Adrenal gland (tissue), 12 donors: Measurements from ENCODE around the gene SEMA5A. TPM values are rescaled to one million over a fixed set of nuclear protein-coding genes. Genes with fewer than 3 reads are reported as not detected.

Source experiments
- DNase-seq, 7 donors: peaks; one replicate each; pipeline ENCODE4 v3.0.0-alpha.2; 2019 to 2020
- H3K27ac ChIP-seq, 5 donors: fragments of 200-600 bp; sonication (generic) in 4 of 5; 1 replicate in 3 of 5; 2 replicates in 2 of 5; pipeline versions ENCODE4 v1.5.1 to v1.8.0; 2016 to 2020; ENCODE audit warnings: mild to moderate bottlenecking in 1 of 5
- H3K27me3 ChIP-seq: fragments of 200-600 bp; 2 replicates; pipeline ENCODE4 v1.8.0; 2021
- H3K36me3 ChIP-seq, 2 donors: fragments of 200-600 bp; replicated peaks in 1 of 2; 1 replicate in 1 of 2; 2 replicates in 1 of 2; pipeline versions ENCODE4 v1.5.1 to v1.8.0; 2018 to 2022
- H3K4me1 ChIP-seq, 2 donors: fragments of 200-600 bp; replicated peaks in 1 of 2; 1 replicate in 1 of 2; 2 replicates in 1 of 2; pipeline versions ENCODE4 v1.5.1 to v1.8.0; 2018 to 2021
- H3K4me3 ChIP-seq, 4 donors: fragments of 200-600 bp; sonication (generic) in 3 of 4; one replicate each; pipeline ENCODE4 v1.5.1; 2016 to 2018
- H3K9me3 ChIP-seq, 3 donors: fragments of 200-600 bp; sonication (generic) in 1 of 3; replicated peaks in 1 of 3; 1 replicate in 2 of 3; 2 replicates in 1 of 3; pipeline versions ENCODE4 v1.5.1 to v1.8.0; 2016 to 2021
- CTCF ChIP-seq, 6 experiments: fragments of 450-650 bp in 4 of 6; fragments of 200-600 bp in 2 of 6; sonication (generic) in 1 of 6; IDR thresholded peaks; 1 replicate in 5 of 6; 2 replicates in 1 of 6; pipeline versions ENCODE4 v1.5.1 to v1.8.0; 2016 to 2021; ENCODE audit warnings: antibody characterized with exemption in 6 of 6, mild to moderate bottlenecking in 2 of 6, moderate library complexity in 1 of 6
- POLR2A ChIP-seq, 2 donors: fragments of 450-650 bp; IDR thresholded peaks; one replicate each; pipeline ENCODE4 v1.6.1; 2017; ENCODE audit warnings: antibody characterized with exemption in 2 of 2, mild to moderate bottlenecking in 2 of 2, moderate library complexity in 1 of 2
- WGBS, 4 donors: extraction: QIAGEN DNeasy Blood & Tissue Kit in 2 of 4; methylation state at CpG; one replicate each; pipeline versions ENCODE4 v1.1.5 to v1.1.7; 2013 to 2017; 5-methylcytosine and 5-hydroxymethylcytosine counted together
- intact Hi-C, 2 donors: fragments of 100-400 bp; cut with DNase I; formaldehyde crosslinking; loops; one replicate each; pipeline versions ENCODE4 v1.14.1 to v1.15.0; 2022 to 2023
- polyA plus RNA-seq, 3 donors: library from polyadenylated mRNA; stranded (reverse); fragments of 200-250 nt in 2 of 3; fragments of 350-450 nt in 1 of 3; fragmentation: Illumina TruSeq in 1 of 3; extraction: RNeasy Lipid Tissue Mini Kit (QIAGEN cat#74804) in 1 of 3; gene quantifications; one replicate each; pipeline ENCODE4 v1.2.3, GENCODE V29; 2013 to 2014
- total RNA-seq, 9 donors: library from RNA; depleted of rRNA in 4 of 9; stranded (reverse); fragments of >200 nt in 4 of 9; fragments of 120-200 nt in 1 of 9; fragmentation: NEBNext Ultra II Directional in 1 of 9; extraction: Animal tissue kit (Norgen Biotek cat#: 25700) in 1 of 9; gene quantifications; one replicate each; pipeline versions ENCODE4 v1.1.0 to v1.2.4, GENCODE V29; 2013 to 2023
- donor health status: healthy with polysubstance abuse.
- donor health status: Bipolar disorder and iron deficiency.
- donor health status: DM: yes; HTN: yes; CAD: no.
- donor health status: DM: no; HTN: no; CAD: no.
- donor health status: DM: no; HTN: no; CAD: no.
- donor health status: DM: yes; HTN: yes; CAD: no.

The SEMA5A gene
- total and polyA plus RNA-seq, 12 donors, result 0.40 to 6.0 (median 2.6) TPM

- 71 to 88% (median 81%) methylated on average over 3 of the region's 3 CpGs for WGBS, 4 donors
- TF ChIP-seq POLR2A (IDR thresholded peaks at IDR 0.05) (no peak), CTCF (IDR thresholded peaks at IDR 0.05) (no peak)
- Histone ChIP-seq H3K27me3 (no peaks in the 10 kb centered on the region), H3K4me1 (no peaks in the 10 kb centered on the region), H3K9me3 (no peaks in the 10 kb centered on the region), H3K4me3 (no peak overlapping the region), H3K36me3 (no peaks in the 10 kb centered on the region), H3K27ac (no peak overlapping the region)
- DNase-seq, result no peak
- intact Hi-C loops, result no loop called here
Observed at GRCh38 chr5:9245071-9245470, 300.8 kb downstream of the SEMA5A start.

- no peaks in the 10 kb centered on the region for H3K27me3 ChIP-seq
- H3K4me1 ChIP-seq, result no peaks in the 10 kb centered on the region
- no peaks in the 10 kb centered on the region for H3K9me3 ChIP-seq
- H3K4me3 ChIP-seq, result no peak overlapping the region
- 69 to 80% (median 75%) methylated on average over 4 of the region's 4 CpGs for WGBS, 4 donors
- H3K36me3 ChIP-seq, result no peaks in the 10 kb centered on the region
- intact Hi-C loops, result no loop called here
- DNase-seq, result no peak
- no peak overlapping the region for H3K27ac ChIP-seq
- TF ChIP-seq CTCF (IDR thresholded peaks at IDR 0.05), result no peak
- TF ChIP-seq POLR2A (IDR thresholded peaks at IDR 0.05), result no peak
Observed at GRCh38 chr5:9244417-9244816, 301.5 kb downstream of the SEMA5A start.

- H3K4me1 ChIP-seq, result no peaks in the 10 kb centered on the region
- no peaks in the 10 kb centered on the region for H3K9me3 ChIP-seq
- 77 to 85% (median 81%) methylated on average over 9 of the region's 9 CpGs for WGBS, 4 donors
- TF ChIP-seq CTCF (IDR thresholded peaks at IDR 0.05), result no peak
- TF ChIP-seq POLR2A (IDR thresholded peaks at IDR 0.05), result no peak
- H3K27ac ChIP-seq, result no peak overlapping the region
- no peak overlapping the region for H3K4me3 ChIP-seq
- intact Hi-C loops, result no loop called here
- H3K36me3 ChIP-seq, result no peaks in the 10 kb centered on the region
- H3K27me3 ChIP-seq, result no peaks in the 10 kb centered on the region
- no peak for DNase-seq
Observed at GRCh38 chr5:9241479-9242305, 304.2 kb downstream of the SEMA5A start.

GRCh38 chr5:9240431-9240830 lies 305.4 kb downstream of the SEMA5A start:
- H3K9me3 ChIP-seq, result no peaks in the 10 kb centered on the region
- no peak overlapping the region for H3K27ac ChIP-seq
- no peaks in the 10 kb centered on the region for H3K27me3 ChIP-seq
- intact Hi-C loops, result no loop called here
- no peaks in the 10 kb centered on the region for H3K36me3 ChIP-seq
- WGBS, 4 donors, result 73 to 81% (median 76%) methylated on average over 2 of the region's 2 CpGs
- H3K4me3 ChIP-seq, result no peak overlapping the region
- TF ChIP-seq CTCF (IDR thresholded peaks at IDR 0.05), result no peak
- TF ChIP-seq POLR2A (IDR thresholded peaks at IDR 0.05), result no peak
- H3K4me1 ChIP-seq, result no peaks in the 10 kb centered on the region
- DNase-seq, result no peak
